Lung (tissue), 12 donors: ENCODE measurements around the gene LMOD1. TPM values are rescaled to one million over a fixed set of nuclear protein-coding genes. Genes with fewer than 3 reads are reported as not detected.
A peak's percentile ranks its signal among the peaks of the same experiment; 100 is the strongest.

Experiments used
- ATAC-seq: fragments of 200-7000 bp; cut with Tn5 transposase; one replicate; pipeline ENCODE4 v1.9.1; 2020; ENCODE audit warnings: moderate number of reproducible peaks; ENCODE audit not compliant: insufficient read depth, low FRiP score
- DNase-seq, 3 donors: peaks; one replicate each; pipeline ENCODE4 v3.0.0-alpha.2; 2013 to 2017
- H3K27ac ChIP-seq, 2 donors: one replicate each; pipeline ENCODE4 v1.5.1; 2013; ENCODE audit warnings: mild to moderate bottlenecking in 2 of 2, moderate library complexity in 2 of 2, control low read depth in 1 of 2, inconsistent platforms in 1 of 2, low read depth in 1 of 2, low read length in 1 of 2
- H3K27me3 ChIP-seq, 3 donors: one replicate each; pipeline ENCODE4 v1.5.1; 2013; ENCODE audit warnings: low read length in 2 of 3; ENCODE audit not compliant: control insufficient read depth in 3 of 3, insufficient read depth in 3 of 3
- H3K36me3 ChIP-seq, 4 donors: one replicate each; pipeline ENCODE4 v1.5.1; 2013; ENCODE audit warnings: low read length in 4 of 4, mild to moderate bottlenecking in 1 of 4, moderate library complexity in 1 of 4; ENCODE audit not compliant: control insufficient read depth in 4 of 4, insufficient read depth in 4 of 4
- H3K4me1 ChIP-seq, 5 donors: one replicate each; pipeline ENCODE4 v1.5.1; 2013; ENCODE audit warnings: low read length in 5 of 5, mild to moderate bottlenecking in 2 of 5, moderate library complexity in 1 of 5; ENCODE audit not compliant: control insufficient read depth in 5 of 5, insufficient read depth in 5 of 5
- H3K4me3 ChIP-seq: one replicate; pipeline ENCODE4 v1.5.1; 2013; ENCODE audit warnings: mild to moderate bottlenecking, control low read depth, moderate library complexity
- H3K9ac ChIP-seq, 2 donors: one replicate each; pipeline ENCODE4 v1.5.1; 2013; ENCODE audit warnings: low read length in 2 of 2, control low read depth in 1 of 2; ENCODE audit not compliant: insufficient read depth in 1 of 2
- H3K9me3 ChIP-seq, 4 donors: one replicate each; pipeline ENCODE4 v1.5.1; 2013; ENCODE audit warnings: low read length in 3 of 4, mild to moderate bottlenecking in 1 of 4, moderate library complexity in 1 of 4; ENCODE audit not compliant: control insufficient read depth in 4 of 4, insufficient read depth in 3 of 4
- CTCF ChIP-seq: IDR thresholded peaks from 2 replicates; pipeline ENCODE4 v1.5.1; 2012; ENCODE audit warnings: mild to moderate bottlenecking; ENCODE audit errors: control extremely low read depth, extremely low read depth
- WGBS, 2 donors: extraction: QIAGEN DNeasy Blood & Tissue Kit; methylation state at CpG; one replicate each; pipeline ENCODE4 v1.1.7; 2013; 5-methylcytosine and 5-hydroxymethylcytosine counted together
- polyA plus RNA-seq, 2 donors: library from polyadenylated mRNA; stranded (reverse); fragments of 200-250 nt; gene quantifications; one replicate each; pipeline ENCODE4 v1.2.1, GENCODE V29; 2013
- total RNA-seq, 2 donors: library from RNA; depleted of rRNA in 1 of 2; stranded (reverse); fragments of >200 nt in 1 of 2; gene quantifications; one replicate each; pipeline ENCODE4 v1.2.1, GENCODE V29; 2014 to 2021
- donor health status: control.
- donor health status: control.
- donor health status: Bipolar disorder and iron deficiency.
- donor health status: healthy.
- donor health status: DM: yes; HTN: yes; CAD: no.

Gene LMOD1
- total and polyA plus RNA-seq, 4 donors, result 9.6 to 25.1 (median 18.2) TPM

GRCh38 chr1:201988601-201989000 is 42.3 kb upstream of the LMOD1 start:
- Histone ChIP-seq H3K27me3 (no peaks in the 10 kb centered on the region), H3K27ac (no peak overlapping the region), H3K9ac (no peak overlapping the region), H3K36me3 (peaks cover 12 to 26% (median 25%) of the 10 kb centered on the region in 4 donors), H3K9me3 (no peaks in the 10 kb centered on the region), H3K4me1 (peaks cover 0 to 6% (median 2%) of the 10 kb centered on the region in 5 donors), H3K4me3 (no peak overlapping the region)
- DNase-seq, result no peak
- 88 to 92% methylated on average over 7 of the region's 7 CpGs for WGBS, 2 donors
- no peak for ATAC-seq
- no peak for TF ChIP-seq CTCF

- Histone ChIP-seq H3K4me1 (peaks cover 0 to 11% (median 4%) of the 10 kb centered on the region in 5 donors), H3K36me3 (peaks cover under 1 to 14% (median 11%) of the 10 kb centered on the region in 4 donors), H3K9ac (no peak overlapping the region), H3K27me3 (no peaks in the 10 kb centered on the region), H3K4me3 (no peak overlapping the region), H3K9me3 (no peaks in the 10 kb centered on the region), H3K27ac (peak overlapping the region in 1 of 2 donors; percentile 5)
- 92 to 98% methylated on average over 2 of the region's 2 CpGs for WGBS, 2 donors
- ATAC-seq (no peak), DNase-seq (no peak)
- TF ChIP-seq CTCF, result no peak
Measured at GRCh38 chr1:201985355-201985754, 39.0 kb upstream of the LMOD1 start.

GRCh38 chr1:201984446-201984845 is 38.1 kb upstream of the LMOD1 start:
- DNase-seq, result no peak
- no peak overlapping the region for H3K9ac ChIP-seq
- no peaks in the 10 kb centered on the region for H3K27me3 ChIP-seq
- no peaks in the 10 kb centered on the region for H3K9me3 ChIP-seq
- 96 to 98% methylated on average over 3 of the region's 3 CpGs for WGBS, 2 donors
- no peak overlapping the region for H3K27ac ChIP-seq
- no peak overlapping the region for H3K4me3 ChIP-seq
- peaks cover 0 to 11% (median 0%) of the 10 kb centered on the region in 5 donors for H3K4me1 ChIP-seq
- no peak for ATAC-seq
- TF ChIP-seq CTCF, result no peak
- H3K36me3 ChIP-seq, result peaks cover 0 to 7% (median 5%) of the 10 kb centered on the region in 4 donors

GRCh38 chr1:201983380-201983805 is 37.0 kb upstream of the LMOD1 start:
- ATAC-seq (no peak), DNase-seq (no peak)
- Histone ChIP-seq H3K4me1 (peaks cover 0 to 11% (median 0%) of the 10 kb centered on the region in 5 donors), H3K36me3 (no peaks in the 10 kb centered on the region), H3K4me3 (peak overlapping the region; percentile 85), H3K9me3 (no peaks in the 10 kb centered on the region), H3K27ac (peak overlapping the region; percentile 7 to 94), H3K27me3 (no peaks in the 10 kb centered on the region), H3K9ac (peak overlapping the region; percentile 15 to 89)
- TF ChIP-seq CTCF, result no peak
- WGBS, 2 donors, result 8 to 13% methylated on average over 11 of the region's 11 CpGs
